Keratinocyte (primary cell): ENCODE measurements around the gene TRIM63. TPM values are rescaled to one million over a fixed set of nuclear protein-coding genes. Genes with fewer than 3 reads are reported as not detected.

Experiments used
- DNase-seq: peaks from one replicate; pipeline ENCODE4 v3.0.0-alpha.2; 2011; ENCODE audit warnings: low read depth, missing footprints, low spot score
- FAIRE-seq: peaks from 2 replicates; lab custom pipeline; 2011; peaks lifted over from hg19 to GRCh38; lab: Jason Lieb, UNC
- H2AFZ ChIP-seq: 2 replicates; pipeline ENCODE4 v1.6.0; 2012; ENCODE audit warnings: low read length, control low read depth, inconsistent platforms; ENCODE audit not compliant: control insufficient read depth
- H3K27ac ChIP-seq: 2 replicates; pipeline ENCODE4 v1.5.1; 2011; ENCODE audit warnings: low read length; ENCODE audit not compliant: control insufficient read depth, insufficient read depth
- H3K27me3 ChIP-seq: 3 replicates; pipeline ENCODE4 v1.6.0; 2011; ENCODE audit warnings: low read length; ENCODE audit not compliant: control insufficient read depth, insufficient read depth; ENCODE audit errors: extremely low read depth
- H3K36me3 ChIP-seq, 2 experiments: 2 replicates in 1 of 2; 3 replicates in 1 of 2; pipeline ENCODE4 v1.5.1; 2011; ENCODE audit warnings: low read length in 2 of 2, mild to moderate bottlenecking in 1 of 2; ENCODE audit not compliant: control insufficient read depth in 2 of 2, insufficient read depth in 2 of 2; ENCODE audit errors: extremely low read depth in 1 of 2
- H3K4me1 ChIP-seq: 3 replicates; pipeline ENCODE4 v1.5.1; 2011; ENCODE audit warnings: low read length; ENCODE audit not compliant: control insufficient read depth, insufficient read depth; ENCODE audit errors: extremely low read depth
- H3K4me2 ChIP-seq: 3 replicates; pipeline ENCODE4 v1.6.0; 2011; ENCODE audit warnings: low read depth, low read length; ENCODE audit not compliant: control insufficient read depth, insufficient read depth; ENCODE audit errors: extremely low read depth
- H3K4me3 ChIP-seq, 3 experiments: fragments of 200-600 bp in 1 of 3; sonication (generic) in 1 of 3; 2 replicates in 2 of 3; 3 replicates in 1 of 3; pipeline ENCODE4 v1.5.1; 2011 to 2016; ENCODE audit warnings: low read length in 3 of 3, mild to moderate bottlenecking in 3 of 3, control low read depth in 2 of 3, inconsistent platforms in 1 of 3, low read depth in 1 of 3, mixed read lengths in 1 of 3, mixed run types in 1 of 3, moderate library complexity in 1 of 3; ENCODE audit not compliant: control insufficient read depth in 2 of 3, insufficient read depth in 2 of 3; ENCODE audit errors: extremely low read depth in 1 of 3
- H3K79me2 ChIP-seq: 2 replicates; pipeline ENCODE4 v1.6.0; 2012; ENCODE audit warnings: low read length; ENCODE audit not compliant: control insufficient read depth, insufficient read depth
- H3K9ac ChIP-seq: 3 replicates; pipeline ENCODE4 v1.6.0; 2011; ENCODE audit warnings: low read length; ENCODE audit not compliant: control insufficient read depth, insufficient read depth; ENCODE audit errors: extremely low read depth
- H3K9me1 ChIP-seq: 3 replicates; pipeline ENCODE4 v1.6.0; 2011; ENCODE audit warnings: low read length; ENCODE audit not compliant: control insufficient read depth, insufficient read depth; ENCODE audit errors: extremely low read depth
- H3K9me3 ChIP-seq: 2 replicates; pipeline ENCODE4 v1.5.1; 2012; ENCODE audit warnings: low read depth, low read length; ENCODE audit not compliant: control insufficient read depth
- H4K20me1 ChIP-seq: 3 replicates; pipeline ENCODE4 v1.6.0; 2011; ENCODE audit warnings: low read length; ENCODE audit not compliant: control insufficient read depth, insufficient read depth; ENCODE audit errors: extremely low read depth
- EZH2 ChIP-seq: IDR thresholded peaks from one replicate; pipeline ENCODE4 v1.6.1; 2012; ENCODE audit warnings: inconsistent platforms, mild to moderate bottlenecking, low read length, moderate library complexity
- dilution Hi-C: fragments of 300-500 bp; cut with MboI; formaldehyde crosslinking; loops from one replicate; pipeline ENCODE4 v1.7.0; 2020; ENCODE audit warnings: low sequenced_read_pairs; ENCODE audit not compliant: extremely low pct_ligation_motif_present
- polyA plus RNA-seq, 5 experiments: library from polyadenylated mRNA; depleted of rRNA in 3 of 5; stranded (reverse) in 3 of 5; stranded (forward) in 1 of 5; unstranded in 1 of 5; fragments of >200 nt; gene quantifications; 1 replicate in 1 of 5; 2 replicates in 3 of 5; 3 replicates in 1 of 5; pipeline versions ENCODE4 v1.2.1 to v1.2.3, GENCODE V29; 2011 to 2012; ENCODE audit warnings: missing spikeins in 2 of 5, low read depth in 1 of 5, low replicate concordance in 1 of 5
- TF ChIP-seq, protein P1 (sequence below), 3 experiments: IDR thresholded peaks in 1 of 3; conservative IDR thresholded peaks in 1 of 3; optimal IDR thresholded peaks in 1 of 3; 2 replicates in 2 of 3; 3 replicates in 1 of 3; pipeline versions ENCODE3 to v1.5.1; 2011; ENCODE audit warnings: low read length in 3 of 3, mild to moderate bottlenecking in 3 of 3, moderate library complexity in 2 of 3, control low read depth in 1 of 3, inconsistent platforms in 1 of 3; ENCODE audit not compliant: insufficient read depth in 2 of 3; ENCODE audit errors: extremely low read depth in 1 of 3

Gene TRIM63
- polyA plus RNA-seq, 1 donor (not counting 4 experiments of a cell fraction or from before 2014, with no cell fraction given), result not detected

DNA sequence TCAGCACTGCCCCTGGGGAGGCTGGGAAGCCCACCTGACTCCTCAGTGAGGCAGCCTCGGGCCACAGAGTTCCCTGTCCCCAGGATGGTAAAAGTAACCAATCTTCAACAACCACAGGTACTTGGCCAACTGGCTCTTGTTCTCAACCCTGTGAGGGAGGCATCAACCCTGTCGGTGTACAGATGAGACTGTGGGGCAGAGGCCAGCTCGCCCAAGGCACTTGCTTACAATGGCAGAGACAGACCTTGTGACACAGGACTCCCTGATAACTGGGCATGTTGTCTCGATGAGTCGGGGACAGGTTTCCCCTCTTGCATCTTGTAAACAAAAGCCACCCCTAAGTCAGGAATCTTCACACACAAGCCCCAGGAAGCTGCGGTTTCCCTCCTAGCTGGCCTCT is 29.5 kb downstream of the TRIM63 start:
- no peak for FAIRE-seq
- Histone ChIP-seq H3K4me1 (peaks cover 10% of the 10 kb centered on the region), H3K4me2 (no peak overlapping the region), H3K9me1 (no peaks in the 10 kb centered on the region), H3K27me3 (peaks cover 8% of the 10 kb centered on the region), H2AFZ (no peak overlapping the region), H3K36me3 (no peaks in the 10 kb centered on the region), H3K9me3 (no peaks in the 10 kb centered on the region), H4K20me1 (no peaks in the 10 kb centered on the region), H3K27ac (no peak overlapping the region), H3K9ac (no peak overlapping the region), H3K4me3 (no peak overlapping the region), H3K79me2 (no peaks in the 10 kb centered on the region)
- DNase-seq, result no peak
- dilution Hi-C loops, result no loop called here
- TF ChIP-seq EZH2, result no peak
- TF ChIP-seq, protein P1, sequence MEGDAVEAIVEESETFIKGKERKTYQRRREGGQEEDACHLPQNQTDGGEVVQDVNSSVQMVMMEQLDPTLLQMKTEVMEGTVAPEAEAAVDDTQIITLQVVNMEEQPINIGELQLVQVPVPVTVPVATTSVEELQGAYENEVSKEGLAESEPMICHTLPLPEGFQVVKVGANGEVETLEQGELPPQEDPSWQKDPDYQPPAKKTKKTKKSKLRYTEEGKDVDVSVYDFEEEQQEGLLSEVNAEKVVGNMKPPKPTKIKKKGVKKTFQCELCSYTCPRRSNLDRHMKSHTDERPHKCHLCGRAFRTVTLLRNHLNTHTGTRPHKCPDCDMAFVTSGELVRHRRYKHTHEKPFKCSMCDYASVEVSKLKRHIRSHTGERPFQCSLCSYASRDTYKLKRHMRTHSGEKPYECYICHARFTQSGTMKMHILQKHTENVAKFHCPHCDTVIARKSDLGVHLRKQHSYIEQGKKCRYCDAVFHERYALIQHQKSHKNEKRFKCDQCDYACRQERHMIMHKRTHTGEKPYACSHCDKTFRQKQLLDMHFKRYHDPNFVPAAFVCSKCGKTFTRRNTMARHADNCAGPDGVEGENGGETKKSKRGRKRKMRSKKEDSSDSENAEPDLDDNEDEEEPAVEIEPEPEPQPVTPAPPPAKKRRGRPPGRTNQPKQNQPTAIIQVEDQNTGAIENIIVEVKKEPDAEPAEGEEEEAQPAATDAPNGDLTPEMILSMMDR (optimal IDR thresholded peaks at IDR 0.05 in 1 of 3, IDR thresholded peaks at IDR 0.05 in 1 of 3, conservative IDR thresholded peaks at IDR 0.05 in 1 of 3; ENCODE audit: extremely low read depth in 1 of 3, insufficient read depth in 2 of 3, low read length in 3 of 3), result no peak

DNA sequence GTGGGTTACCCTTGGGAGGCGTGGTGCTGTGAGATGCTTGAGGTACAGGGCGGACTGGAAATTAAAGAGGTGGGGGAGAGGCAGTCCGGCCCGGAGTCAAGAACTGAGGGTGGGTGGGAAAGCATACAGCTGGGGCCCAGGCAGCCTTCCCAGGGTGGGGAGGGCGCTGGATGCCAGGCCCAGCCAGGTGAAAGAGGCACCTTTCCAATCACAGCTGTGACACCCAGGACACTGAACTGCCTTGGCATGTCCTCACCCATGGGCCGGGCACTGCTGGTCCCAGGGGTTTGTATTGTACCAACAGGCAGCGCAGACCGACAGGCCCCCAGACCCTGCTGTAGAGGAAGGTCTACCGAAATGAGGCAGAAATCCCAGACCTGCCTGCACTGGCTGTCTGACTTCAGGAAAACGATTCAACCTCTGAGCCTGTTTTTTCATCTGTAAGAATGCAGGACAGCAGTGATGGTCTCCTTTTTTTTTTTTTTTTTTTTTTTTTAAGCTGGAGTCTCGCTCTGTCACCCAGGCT is 30.6 kb downstream of the TRIM63 start:
- Histone ChIP-seq H3K9me3 (no peaks in the 10 kb centered on the region), H3K27ac (no peak overlapping the region), H3K9me1 (no peaks in the 10 kb centered on the region), H3K36me3 (no peaks in the 10 kb centered on the region), H3K4me3 (no peak overlapping the region), H4K20me1 (no peaks in the 10 kb centered on the region), H3K79me2 (no peaks in the 10 kb centered on the region), H3K4me2 (no peak overlapping the region), H3K4me1 (peaks cover 10% of the 10 kb centered on the region), H3K27me3 (no peaks in the 10 kb centered on the region), H3K9ac (no peak overlapping the region), H2AFZ (no peak overlapping the region)
- dilution Hi-C loops, result no loop called here
- FAIRE-seq (no peak), DNase-seq (no peak)
- no peak for TF ChIP-seq EZH2
- TF ChIP-seq, protein P1 (optimal IDR thresholded peaks at IDR 0.05 in 1 of 3, IDR thresholded peaks at IDR 0.05 in 1 of 3, conservative IDR thresholded peaks at IDR 0.05 in 1 of 3; ENCODE audit: extremely low read depth in 1 of 3, insufficient read depth in 2 of 3, low read length in 3 of 3), result no peak
